Urinary bladder (tissue), 4 donors: ENCODE results near the gene SUPT5H. TPM values are rescaled to one million over a fixed set of nuclear protein-coding genes. Genes with fewer than 3 reads are reported as not detected.

ENCODE experiments used
- DNase-seq: peaks from one replicate; pipeline ENCODE4 v3.0.0-alpha.2; 2015; ENCODE audit errors: extremely low spot score
- H3K27ac ChIP-seq: one replicate; pipeline ENCODE4 v1.5.1; 2013; ENCODE audit warnings: low read depth, mild to moderate bottlenecking, moderate library complexity
- H3K36me3 ChIP-seq: one replicate; pipeline ENCODE4 v1.6.1; 2013; ENCODE audit warnings: mild to moderate bottlenecking, moderate library complexity; ENCODE audit not compliant: insufficient read depth
- H3K4me1 ChIP-seq: one replicate; pipeline ENCODE4 v1.6.1; 2013; ENCODE audit warnings: mild to moderate bottlenecking, moderate library complexity; ENCODE audit not compliant: insufficient read depth
- H3K4me3 ChIP-seq: one replicate; pipeline ENCODE4 v1.5.1; 2013; ENCODE audit warnings: low read depth, low read length
- WGBS: extraction: QIAGEN DNeasy Blood & Tissue Kit; methylation state at CpG from one replicate; pipeline ENCODE4 v1.1.7; 2013; 5-methylcytosine and 5-hydroxymethylcytosine counted together
- polyA plus RNA-seq: library from polyadenylated mRNA; stranded (reverse); fragments of 200-250 nt; gene quantifications from one replicate; pipeline ENCODE4 v1.2.3, GENCODE V29; 2013
- small RNA-seq: library from RNA; depleted of rRNA; stranded (forward); fragments of <200 nt; gene quantifications from one replicate; pipeline ENCODE3, GENCODE V24; 2014
- total RNA-seq: library from RNA; depleted of rRNA; stranded (reverse); fragments of >200 nt; gene quantifications from one replicate; pipeline ENCODE4 v1.2.3, GENCODE V29; 2014
- donor health status: healthy with polysubstance abuse.
- donor health status: healthy.

The SUPT5H gene
- total and polyA plus RNA-seq, 2 donors = 24.8 to 85.8 TPM

DNA sequence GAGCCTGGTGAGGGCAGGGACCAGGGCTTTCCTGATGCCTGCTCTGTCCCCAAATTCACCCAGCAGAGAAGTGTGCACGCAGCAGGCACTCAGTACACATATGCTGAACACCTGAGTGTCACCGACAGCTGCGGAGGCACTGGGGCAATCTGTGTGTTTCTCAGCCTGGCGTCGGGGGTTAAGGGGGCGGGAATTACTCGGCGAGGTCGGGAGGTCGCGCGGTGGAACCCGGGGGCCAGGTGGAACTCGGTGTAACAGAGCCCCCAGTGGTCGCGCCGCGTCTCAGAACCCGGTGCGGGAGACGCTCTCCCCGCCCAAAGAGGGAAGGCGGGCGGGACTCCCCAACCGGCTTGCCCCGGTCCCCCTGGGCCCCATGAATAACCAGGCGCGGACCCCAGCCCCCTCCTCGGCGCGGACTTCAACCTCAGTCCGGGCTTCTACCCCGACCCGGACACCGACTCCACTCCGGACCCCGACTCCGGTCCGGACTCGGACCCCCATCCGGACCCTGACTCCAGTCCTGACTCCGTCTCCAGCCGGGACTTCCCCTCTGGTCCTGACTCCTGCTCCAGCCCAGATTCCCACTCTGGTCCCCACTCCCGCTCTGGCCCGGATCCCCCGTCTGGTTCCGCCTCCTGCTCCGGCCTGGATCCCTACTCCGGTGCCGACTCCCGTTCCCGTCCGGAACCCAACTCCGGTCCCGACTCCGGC is 69.6 kb downstream of the SUPT5H start, which contains the start of gene SELENOV:
Gene SELENOV (plus strand): TSS at position 300 of the 711 bp plus-strand sequence. CDS start 74 bp downstream, at position 374.
- Histone ChIP-seq H3K4me3 (peak within 1 kb of the TSS; percentile 12), H3K36me3 (no peaks in the 10 kb centered on the region), H3K27ac (no peak within 1 kb of the TSS), H3K4me1 (peaks cover 2% of the 10 kb centered on the region)
- no peak for DNase-seq
- under 1% methylated on average over 56 of the region's 56 CpGs for WGBS

DNA sequence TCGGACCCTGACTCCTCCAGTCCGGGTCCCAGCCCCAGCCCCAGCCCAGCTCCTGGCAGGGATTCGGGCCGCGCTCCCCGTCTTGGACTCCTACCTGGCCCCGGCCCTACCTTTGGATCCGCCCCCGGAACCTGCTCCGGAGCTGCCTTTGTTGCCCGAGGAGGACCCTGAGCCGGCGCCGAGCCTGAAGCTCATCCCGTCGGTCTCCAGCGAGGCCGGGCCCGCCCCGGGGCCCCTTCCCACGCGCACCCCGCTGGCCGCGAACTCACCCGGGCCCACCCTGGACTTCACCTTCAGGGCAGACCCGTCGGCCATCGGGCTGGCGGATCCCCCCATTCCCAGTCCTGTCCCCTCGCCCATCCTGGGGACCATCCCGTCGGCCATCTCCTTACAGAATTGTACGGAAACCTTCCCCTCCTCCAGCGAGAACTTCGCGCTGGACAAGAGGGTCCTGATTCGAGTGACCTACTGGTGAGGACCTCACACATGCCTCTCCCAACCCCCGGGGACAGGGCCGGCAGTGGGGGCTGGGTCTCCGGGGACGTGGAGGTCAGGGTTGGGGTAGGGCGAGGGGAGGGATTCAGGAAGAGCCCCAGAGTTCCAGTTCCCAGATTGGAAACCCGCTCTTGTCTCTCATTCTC is 70.3 kb downstream of the SUPT5H start:
- H3K27ac ChIP-seq = no peak overlapping the region
- no peaks in the 10 kb centered on the region for H3K36me3 ChIP-seq
- H3K4me1 ChIP-seq = peaks cover 2% of the 10 kb centered on the region
- DNase-seq = no peak
- WGBS = 1% methylated on average over 44 of the region's 44 CpGs
- peak overlapping the region; percentile 12 for H3K4me3 ChIP-seq

DNA sequence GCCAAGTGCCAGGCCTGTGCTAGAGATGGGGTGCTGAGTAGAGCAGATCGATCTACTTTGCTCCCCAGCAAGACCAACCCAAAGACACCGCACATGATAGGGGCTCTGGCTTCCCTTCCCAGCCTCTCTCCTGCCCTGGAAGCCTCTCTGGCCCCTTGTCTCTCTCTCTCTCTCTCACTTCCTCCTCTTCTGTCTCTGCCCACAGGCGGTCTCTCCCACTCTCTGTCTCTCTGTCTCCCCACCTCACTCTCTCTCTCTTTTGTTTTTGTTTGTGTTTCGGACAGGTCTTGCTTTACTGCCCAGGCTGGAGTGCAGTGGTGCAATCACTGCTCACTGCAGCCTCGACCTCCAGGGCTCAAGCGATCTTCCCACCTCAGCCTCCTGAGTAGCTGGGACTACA is 70.9 kb downstream of the SUPT5H start:
- no peak overlapping the region for H3K27ac ChIP-seq
- H3K4me1 ChIP-seq = peaks cover 2% of the 10 kb centered on the region
- no peak overlapping the region for H3K4me3 ChIP-seq
- 42% methylated on average over 6 of the region's 6 CpGs for WGBS
- DNase-seq = no peak
- H3K36me3 ChIP-seq = no peaks in the 10 kb centered on the region

DNA sequence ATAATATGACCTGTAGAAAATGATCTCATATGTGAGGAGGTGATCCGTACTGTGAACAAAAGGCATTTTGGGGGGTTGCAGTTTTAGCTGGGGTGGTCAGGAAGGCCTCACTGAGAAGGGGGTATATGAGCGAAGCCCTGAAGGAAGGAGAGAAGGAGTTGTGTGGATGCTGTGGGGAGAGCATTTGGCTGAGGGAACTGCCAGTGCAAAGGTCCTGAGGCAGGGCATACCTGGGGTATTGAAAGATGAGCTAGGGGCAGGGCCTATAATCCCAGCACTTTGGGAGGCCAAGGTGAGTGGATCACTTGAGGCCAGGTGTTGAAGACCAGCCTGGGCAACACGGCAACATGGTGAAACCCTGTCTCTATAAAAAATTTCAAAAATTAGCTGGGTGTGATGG is 72.0 kb downstream of the SUPT5H start:
- H3K36me3 ChIP-seq = no peaks in the 10 kb centered on the region
- DNase-seq = no peak
- no peak overlapping the region for H3K4me3 ChIP-seq
- 60% methylated on average over 3 of the region's 3 CpGs for WGBS
- H3K4me1 ChIP-seq = peaks cover 2% of the 10 kb centered on the region
- no peak overlapping the region for H3K27ac ChIP-seq

DNA sequence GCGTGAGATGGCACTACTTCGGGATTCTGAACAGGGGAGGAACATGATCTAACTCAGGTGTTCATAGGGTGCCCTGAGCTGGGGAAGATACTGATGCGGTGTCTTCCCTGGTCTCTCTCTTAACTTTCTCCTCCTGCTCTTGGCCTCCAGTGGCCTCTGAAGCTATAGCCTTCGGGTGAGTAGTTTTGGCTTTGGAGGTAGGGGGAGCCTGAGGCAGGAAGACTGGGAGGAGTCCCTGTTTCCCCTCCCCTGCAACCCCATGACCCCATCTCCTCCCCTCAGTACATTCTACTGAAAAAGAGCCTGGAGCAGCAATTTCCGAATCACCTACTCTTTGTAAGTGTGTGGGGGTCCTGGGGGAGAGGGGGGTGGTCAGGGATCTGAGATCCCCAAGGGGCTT is 73.1 kb downstream of the SUPT5H start:
- Histone ChIP-seq H3K36me3 (no peaks in the 10 kb centered on the region), H3K4me1 (peaks cover 2% of the 10 kb centered on the region), H3K4me3 (no peak overlapping the region), H3K27ac (no peak overlapping the region)
- DNase-seq = no peak
- WGBS = 57% methylated on average over 5 of the region's 5 CpGs

DNA sequence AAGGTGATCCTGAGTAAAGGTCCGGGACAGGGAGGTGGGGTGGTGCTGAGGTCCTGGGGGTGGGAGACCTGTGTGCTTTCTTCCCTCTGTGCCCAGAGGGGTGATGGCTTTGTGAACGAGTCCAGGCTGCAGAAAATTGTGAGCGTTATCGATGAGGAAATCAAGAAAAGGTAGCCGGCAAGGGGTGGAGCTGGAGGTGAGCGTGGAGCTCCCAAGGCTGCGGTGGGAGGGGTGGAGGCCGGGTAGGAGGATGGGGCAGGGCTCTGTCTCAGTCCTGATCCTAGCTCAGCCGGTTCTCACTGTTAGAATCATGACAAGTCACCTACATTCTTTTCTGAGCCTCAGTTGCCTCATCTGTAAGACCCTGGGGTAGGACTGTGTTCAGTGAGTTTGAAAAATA is 73.6 kb downstream of the SUPT5H start:
- Histone ChIP-seq H3K4me1 (peaks cover 2% of the 10 kb centered on the region), H3K36me3 (no peaks in the 10 kb centered on the region), H3K27ac (no peak overlapping the region), H3K4me3 (no peak overlapping the region)
- no peak for DNase-seq
- whole genome bisulfite sequencing = 67% methylated on average over 9 of the region's 9 CpGs

DNA sequence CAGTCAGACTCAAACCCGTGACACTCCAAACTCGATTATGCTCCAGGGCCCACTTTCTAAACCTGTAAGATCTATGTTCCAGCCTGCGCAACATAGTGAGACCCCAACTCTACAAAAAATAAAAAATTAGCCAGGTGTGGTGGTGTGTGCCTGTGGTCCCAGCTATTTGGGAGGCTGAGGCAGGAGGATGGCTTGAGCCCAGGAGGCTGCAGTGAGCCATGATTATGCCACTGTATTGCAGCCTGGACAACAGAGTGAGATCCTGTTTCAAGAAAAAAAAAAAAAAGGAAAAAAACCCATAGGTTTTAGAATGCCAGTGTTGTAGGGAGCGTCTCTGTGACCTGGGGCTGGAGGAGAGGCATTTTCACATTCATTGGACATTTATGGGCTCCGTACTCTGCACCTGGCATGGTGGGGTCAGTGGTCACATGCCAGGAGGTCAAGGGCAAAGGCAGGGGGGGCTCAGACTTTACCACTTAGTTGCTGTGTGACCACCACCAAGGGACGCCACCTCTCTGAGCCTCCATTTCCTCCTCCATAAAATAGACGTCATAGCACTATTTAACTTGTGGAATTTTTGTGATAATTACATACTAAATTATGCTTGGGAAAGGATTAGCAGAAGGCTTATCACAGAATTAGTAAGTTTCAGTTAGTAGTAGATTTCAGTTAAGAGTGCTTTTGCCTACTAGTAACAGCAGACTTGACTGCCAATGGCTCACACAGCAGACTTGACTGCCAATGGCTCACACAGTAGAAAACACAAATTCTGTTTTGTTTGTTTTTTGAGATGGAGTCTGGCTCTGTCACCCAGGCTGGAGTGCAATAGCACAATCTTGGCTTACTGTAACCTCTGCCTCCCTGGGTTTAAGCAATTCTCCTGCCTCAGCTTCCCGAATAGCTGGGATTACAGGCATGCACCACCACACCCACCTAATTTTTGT is 75.4 kb downstream of the SUPT5H start:
- H3K36me3 ChIP-seq = no peaks in the 10 kb centered on the region
- DNase-seq = no peak
- no peaks in the 10 kb centered on the region for H3K4me1 ChIP-seq
- no peak overlapping the region for H3K4me3 ChIP-seq
- no peak overlapping the region for H3K27ac ChIP-seq
- 84% methylated on average over 8 of the region's 8 CpGs for WGBS

DNA sequence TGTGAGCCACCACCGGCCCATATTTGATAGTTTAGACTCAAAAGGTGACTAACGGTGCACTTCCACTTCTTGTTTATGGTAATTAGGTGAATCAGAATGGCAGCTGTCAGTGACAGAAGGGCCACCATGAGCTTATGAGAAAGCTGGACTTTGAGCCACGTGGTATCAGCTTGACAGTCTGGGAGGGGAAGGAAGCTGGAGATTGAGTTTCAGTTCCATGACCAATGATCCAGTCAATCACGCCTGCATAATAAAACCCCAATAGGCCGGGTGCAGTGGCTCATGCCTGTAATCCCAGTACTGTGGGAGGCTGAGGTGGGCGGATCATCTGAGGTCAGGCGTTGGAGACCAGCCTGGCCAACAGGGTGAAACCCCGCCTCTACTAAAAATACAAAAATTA is 79.1 kb downstream of the SUPT5H start:
- no peak overlapping the region for H3K27ac ChIP-seq
- no peaks in the 10 kb centered on the region for H3K4me1 ChIP-seq
- no peak overlapping the region for H3K4me3 ChIP-seq
- no peaks in the 10 kb centered on the region for H3K36me3 ChIP-seq
- no peak for DNase-seq
- WGBS = 85% methylated on average over 8 of the region's 8 CpGs

DNA sequence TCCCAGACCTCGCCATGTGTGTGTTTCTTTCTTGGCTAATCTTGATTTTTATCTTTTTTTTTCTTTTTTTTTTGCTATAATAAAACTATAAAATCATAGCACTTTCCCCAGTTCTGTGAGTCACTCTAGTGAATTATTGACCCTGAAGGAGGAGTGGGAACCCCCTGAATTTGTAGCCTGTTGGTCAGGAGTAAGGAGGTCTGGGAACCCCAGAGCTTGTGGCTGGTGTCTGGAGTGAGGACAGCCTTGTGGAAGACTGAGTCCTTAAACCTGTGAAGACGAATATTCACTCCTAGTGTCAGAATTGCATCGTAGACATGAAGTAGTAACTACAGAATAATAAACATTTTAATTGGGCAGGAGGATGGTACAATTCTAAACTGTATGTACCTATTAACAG is 79.8 kb downstream of the SUPT5H start:
- H3K27ac ChIP-seq = no peak overlapping the region
- H3K4me1 ChIP-seq = no peaks in the 10 kb centered on the region
- WGBS = 96% methylated on average over 3 of the region's 3 CpGs
- H3K4me3 ChIP-seq = no peak overlapping the region
- H3K36me3 ChIP-seq = no peaks in the 10 kb centered on the region
- DNase-seq = no peak

Small RNA genes lying within 50 kb of the gene (small RNA-seq; reads per million reads assigned to genes)
- not detected for gene MIR4530

Other genes with a start within 250 kb of the SUPT5H start
- gene NCCRP1, start 248.6 kb upstream of the SUPT5H start, total RNA-seq = 1.1 TPM
- gene NCCRP1, start 248.6 kb upstream of the SUPT5H start, polyA plus RNA-seq = 0.38 TPM
- not detected for gene SYCN, start 241.3 kb upstream of the SUPT5H start, total RNA-seq
- gene SYCN, start 241.3 kb upstream of the SUPT5H start, polyA plus RNA-seq = not detected
- not detected for gene IFNL3, start 200.6 kb upstream of the SUPT5H start, total RNA-seq
- gene IFNL3, start 200.6 kb upstream of the SUPT5H start, polyA plus RNA-seq = not detected
- not detected for gene IFNL4, start 196.7 kb upstream of the SUPT5H start, total RNA-seq
- gene IFNL4, start 196.7 kb upstream of the SUPT5H start, polyA plus RNA-seq = not detected
- gene IFNL2, start 177.2 kb upstream of the SUPT5H start, total RNA-seq = not detected
- not detected for gene IFNL2, start 177.2 kb upstream of the SUPT5H start, polyA plus RNA-seq
- gene IFNL1, start 149.2 kb upstream of the SUPT5H start, total RNA-seq = not detected
- gene IFNL1, start 149.2 kb upstream of the SUPT5H start, polyA plus RNA-seq = not detected
- 0.48 TPM for gene LRFN1, start 124.7 kb upstream of the SUPT5H start, total RNA-seq
- 1.7 TPM for gene LRFN1, start 124.7 kb upstream of the SUPT5H start, polyA plus RNA-seq
- 12.3 TPM for gene GMFG, start 109.5 kb upstream of the SUPT5H start, total RNA-seq
- 34.3 TPM for gene GMFG, start 109.5 kb upstream of the SUPT5H start, polyA plus RNA-seq
- gene SAMD4B, start 103.2 kb upstream of the SUPT5H start, total RNA-seq = 37.3 TPM
- gene SAMD4B, start 103.2 kb upstream of the SUPT5H start, polyA plus RNA-seq = 118 TPM
- 11.7 TPM for gene PAF1, start 54.5 kb upstream of the SUPT5H start, total RNA-seq
- 52.8 TPM for gene PAF1, start 54.5 kb upstream of the SUPT5H start, polyA plus RNA-seq
- gene MED29, start 54.2 kb upstream of the SUPT5H start, total RNA-seq = 14.8 TPM
- 50.0 TPM for gene MED29, start 54.2 kb upstream of the SUPT5H start, polyA plus RNA-seq
- gene ZFP36, start 38.7 kb upstream of the SUPT5H start, total RNA-seq = 13.0 TPM
- 759 TPM for gene ZFP36, start 38.7 kb upstream of the SUPT5H start, polyA plus RNA-seq
- 28.9 TPM for gene PLEKHG2, start 32.9 kb upstream of the SUPT5H start, total RNA-seq
- 30.5 TPM for gene PLEKHG2, start 32.9 kb upstream of the SUPT5H start, polyA plus RNA-seq
- gene RPS16, start 9.6 kb upstream of the SUPT5H start, total RNA-seq = 27.7 TPM
- gene RPS16, start 9.6 kb upstream of the SUPT5H start, polyA plus RNA-seq = 3,259 TPM
- gene TIMM50, start 35.3 kb downstream of the SUPT5H start, total RNA-seq = 24.0 TPM
- gene TIMM50, start 35.3 kb downstream of the SUPT5H start, polyA plus RNA-seq = 52.1 TPM
- not detected for gene DLL3, start 53.4 kb downstream of the SUPT5H start, total RNA-seq
- gene DLL3, start 53.4 kb downstream of the SUPT5H start, polyA plus RNA-seq = not detected
- 0.37 TPM for gene SELENOV, start 69.6 kb downstream of the SUPT5H start, total RNA-seq
- not detected for gene SELENOV, start 69.6 kb downstream of the SUPT5H start, polyA plus RNA-seq
- 5.3 TPM for gene EID2B, start 87.3 kb downstream of the SUPT5H start, total RNA-seq
- gene EID2B, start 87.3 kb downstream of the SUPT5H start, polyA plus RNA-seq = 6.9 TPM
- 10.9 TPM for gene EID2, start 94.6 kb downstream of the SUPT5H start, total RNA-seq
- 13.8 TPM for gene EID2, start 94.6 kb downstream of the SUPT5H start, polyA plus RNA-seq
- not detected for gene LGALS13, start 156.9 kb downstream of the SUPT5H start, total RNA-seq
- not detected for gene LGALS13, start 156.9 kb downstream of the SUPT5H start, polyA plus RNA-seq
- gene LGALS16, start 210.3 kb downstream of the SUPT5H start, total RNA-seq = not detected
- not detected for gene LGALS16, start 210.3 kb downstream of the SUPT5H start, polyA plus RNA-seq